Measurements from ENCODE around the gene VWA5A.

The VWA5A gene

GRCh38 chr11:124113890-124114289, 1.4 kb upstream of the VWA5A start:
- H3K4me3 ChIP-seq (ENCODE audit: low read depth, low read length, poor library complexity, severe bottlenecking): no peak overlapping the region
- no peak overlapping the region for H3K4me2 ChIP-seq (ENCODE audit: low read length)
- no peaks in the 10 kb centered on the region for H3K9me2 ChIP-seq (ENCODE audit: low read depth, low read length)
- H3K9me3 ChIP-seq (ENCODE audit: low read length): no peaks in the 10 kb centered on the region
- TF ChIP-seq CTCF (IDR thresholded peaks at IDR 0.05; ENCODE audit: low read length) (no peak), EZH2 (IDR thresholded peaks at IDR 0.05; ENCODE audit: borderline replicate concordance, low read length) (no peak)
- no peaks in the 10 kb centered on the region for H4K20me1 ChIP-seq (ENCODE audit: insufficient read depth, low read length)
- H2AFZ ChIP-seq (ENCODE audit: low read length): no peak overlapping the region
- H3K9ac ChIP-seq (ENCODE audit: low read length): no peak overlapping the region
- no peaks in the 10 kb centered on the region for H3K36me3 ChIP-seq (ENCODE audit: insufficient read depth, low read length)
- H3F3A ChIP-seq (ENCODE audit: insufficient read depth, low read length): no peaks in the 10 kb centered on the region
- H3K27me3 ChIP-seq (ENCODE audit: insufficient read depth, low read length): no peaks in the 10 kb centered on the region
- H3K79me2 ChIP-seq (ENCODE audit: insufficient read depth, low read length): no peaks in the 10 kb centered on the region
- no peak overlapping the region for H3K27ac ChIP-seq (ENCODE audit: low read depth, low read length, poor library complexity, severe bottlenecking)
- peaks cover 4% of the 10 kb centered on the region for H3K4me1 ChIP-seq (ENCODE audit: insufficient read depth, low read length, severe bottlenecking)

- Histone ChIP-seq H3K9me2 (ENCODE audit: low read depth, low read length) (no peaks in the 10 kb centered on the region), H3K4me3 (ENCODE audit: low read depth, low read length, poor library complexity, severe bottlenecking) (peak overlapping the region; percentile 27), H3K27ac (ENCODE audit: low read depth, low read length, poor library complexity, severe bottlenecking) (no peak overlapping the region), H4K20me1 (ENCODE audit: insufficient read depth, low read length) (no peaks in the 10 kb centered on the region), H2AFZ (ENCODE audit: low read length) (no peak overlapping the region), H3K36me3 (ENCODE audit: insufficient read depth, low read length) (no peaks in the 10 kb centered on the region), H3F3A (ENCODE audit: insufficient read depth, low read length) (no peaks in the 10 kb centered on the region), H3K4me1 (ENCODE audit: insufficient read depth, low read length, severe bottlenecking) (peaks cover 4% of the 10 kb centered on the region), H3K9ac (ENCODE audit: low read length) (no peak overlapping the region), H3K4me2 (ENCODE audit: low read length) (peak overlapping the region; percentile 54; the same call in 1 of the 2 replicates), H3K79me2 (ENCODE audit: insufficient read depth, low read length) (no peaks in the 10 kb centered on the region), H3K27me3 (ENCODE audit: insufficient read depth, low read length) (no peaks in the 10 kb centered on the region), H3K9me3 (ENCODE audit: low read length) (no peaks in the 10 kb centered on the region)
- TF ChIP-seq EZH2 (IDR thresholded peaks at IDR 0.05; ENCODE audit: borderline replicate concordance, low read length): no peak
- TF ChIP-seq CTCF (IDR thresholded peaks at IDR 0.05; ENCODE audit: low read length): no peak
These were observed 749 bp downstream of the VWA5A start for GRCh38 chr11:124115782-124116616.

- H3K4me1 ChIP-seq (ENCODE audit: insufficient read depth, low read length, severe bottlenecking): peaks cover 4% of the 10 kb centered on the region
- no peaks in the 10 kb centered on the region for H3K9me2 ChIP-seq (ENCODE audit: low read depth, low read length)
- no peaks in the 10 kb centered on the region for H3F3A ChIP-seq (ENCODE audit: insufficient read depth, low read length)
- H3K4me2 ChIP-seq (ENCODE audit: low read length): no peak overlapping the region
- no peaks in the 10 kb centered on the region for H3K36me3 ChIP-seq (ENCODE audit: insufficient read depth, low read length)
- H2AFZ ChIP-seq (ENCODE audit: low read length): no peak overlapping the region
- no peaks in the 10 kb centered on the region for H3K27me3 ChIP-seq (ENCODE audit: insufficient read depth, low read length)
- no peak overlapping the region for H3K4me3 ChIP-seq (ENCODE audit: low read depth, low read length, poor library complexity, severe bottlenecking)
- H4K20me1 ChIP-seq (ENCODE audit: insufficient read depth, low read length): no peaks in the 10 kb centered on the region
- H3K27ac ChIP-seq (ENCODE audit: low read depth, low read length, poor library complexity, severe bottlenecking): no peak overlapping the region
- TF ChIP-seq CTCF (IDR thresholded peaks at IDR 0.05; ENCODE audit: low read length) (no peak), EZH2 (IDR thresholded peaks at IDR 0.05; ENCODE audit: borderline replicate concordance, low read length) (no peak)
- no peaks in the 10 kb centered on the region for H3K79me2 ChIP-seq (ENCODE audit: insufficient read depth, low read length)
- no peak overlapping the region for H3K9ac ChIP-seq (ENCODE audit: low read length)
- H3K9me3 ChIP-seq (ENCODE audit: low read length): no peaks in the 10 kb centered on the region
These were observed 3.9 kb downstream of the VWA5A start for GRCh38 chr11:124119103-124119502.
